Liver (tissue), 9 donors: ENCODE measurements around the gene ZNF518A. TPM values are rescaled to one million over a fixed set of nuclear protein-coding genes. Genes with fewer than 3 reads are reported as not detected.

Source experiments
- DNase-seq: peaks from one replicate; pipeline ENCODE4 v3.0.0-alpha.2; 2017; ENCODE audit warnings: low spot score
- H3K27ac ChIP-seq, 2 donors: one replicate each; pipeline ENCODE4 v1.7.0; 2013; ENCODE audit warnings: inconsistent platforms in 2 of 2, low read length in 2 of 2, control low read depth in 1 of 2, low read depth in 1 of 2, mild to moderate bottlenecking in 1 of 2
- H3K27me3 ChIP-seq, 4 donors: one replicate each; pipeline versions ENCODE4 v1.6.1 to v1.7.0; 2013; ENCODE audit warnings: low read length in 3 of 4, inconsistent platforms in 1 of 4, mild to moderate bottlenecking in 1 of 4, moderate library complexity in 1 of 4; ENCODE audit not compliant: control insufficient read depth in 4 of 4, insufficient read depth in 4 of 4
- H3K36me3 ChIP-seq, 4 donors: one replicate each; pipeline versions ENCODE4 v1.6.1 to v1.7.0; 2013; ENCODE audit warnings: low read length in 3 of 4, mild to moderate bottlenecking in 3 of 4, low read depth in 1 of 4, moderate library complexity in 1 of 4; ENCODE audit not compliant: control insufficient read depth in 4 of 4, insufficient read depth in 3 of 4
- H3K4me1 ChIP-seq, 4 donors: one replicate each; pipeline versions ENCODE4 v1.6.1 to v1.7.0; 2013; ENCODE audit warnings: low read length in 3 of 4, mild to moderate bottlenecking in 3 of 4, moderate library complexity in 1 of 4; ENCODE audit not compliant: control insufficient read depth in 4 of 4, insufficient read depth in 4 of 4
- H3K4me3 ChIP-seq, 3 donors: one replicate each; pipeline versions ENCODE4 v1.6.1 to v1.7.0; 2013; ENCODE audit warnings: low read length in 3 of 3, control low read depth in 1 of 3, low read depth in 1 of 3, mild to moderate bottlenecking in 1 of 3
- H3K9ac ChIP-seq, 2 donors: one replicate each; pipeline ENCODE4 v1.7.0; 2013; ENCODE audit warnings: low read length in 2 of 2, mild to moderate bottlenecking in 2 of 2, moderate library complexity in 2 of 2, control low read depth in 1 of 2, low read depth in 1 of 2
- H3K9me3 ChIP-seq, 4 donors: one replicate each; pipeline versions ENCODE4 v1.6.1 to v1.7.0; 2013; ENCODE audit warnings: low read length in 3 of 4; ENCODE audit not compliant: control insufficient read depth in 4 of 4
- ATF3 ChIP-seq: IDR thresholded peaks from 2 replicates; pipeline ENCODE4 v1.6.1; 2016; ENCODE audit warnings: antibody characterized with exemption
- EGR1 ChIP-seq, 2 donors: IDR thresholded peaks; 2 replicates each; pipeline ENCODE4 v1.6.1; 2016 to 2018; ENCODE audit warnings: antibody characterized with exemption in 2 of 2, low read depth in 2 of 2
- FOXA1 ChIP-seq: IDR thresholded peaks from 2 replicates; pipeline ENCODE4 v1.6.1; 2016; ENCODE audit warnings: antibody characterized with exemption
- FOXA2 ChIP-seq: IDR thresholded peaks from 2 replicates; pipeline ENCODE4 v1.6.1; 2016; ENCODE audit warnings: antibody characterized with exemption
- GABPA ChIP-seq, 2 donors: IDR thresholded peaks in 1 of 2; conservative IDR thresholded peaks in 1 of 2; 2 replicates each; pipeline ENCODE4 v1.6.1; 2016; ENCODE audit warnings: antibody characterized with exemption in 2 of 2, mild to moderate bottlenecking in 1 of 2, moderate library complexity in 1 of 2
- HNF4A ChIP-seq, 2 donors: conservative IDR thresholded peaks; 2 replicates each; pipeline ENCODE4 v1.6.1; 2016; ENCODE audit warnings: antibody characterized with exemption in 2 of 2, mild to moderate bottlenecking in 2 of 2
- JUND ChIP-seq, 2 donors: IDR thresholded peaks; 2 replicates each; pipeline ENCODE4 v1.6.1; 2016; ENCODE audit warnings: antibody characterized with exemption in 2 of 2
- MAX ChIP-seq: IDR thresholded peaks from 2 replicates; pipeline ENCODE4 v1.6.1; 2016; ENCODE audit warnings: antibody characterized with exemption
- NR2F2 ChIP-seq: IDR thresholded peaks from 2 replicates; pipeline ENCODE4 v1.6.1; 2016; ENCODE audit warnings: antibody characterized with exemption
- RAD21 ChIP-seq, 2 donors: IDR thresholded peaks; 2 replicates each; pipeline ENCODE4 v1.6.1; 2016; ENCODE audit warnings: antibody characterized with exemption in 2 of 2, mild to moderate bottlenecking in 2 of 2
- RXRA ChIP-seq, 2 donors: IDR thresholded peaks; 2 replicates each; pipeline ENCODE4 v1.6.1; 2017 to 2018; ENCODE audit warnings: antibody characterized with exemption in 2 of 2, mild to moderate bottlenecking in 1 of 2
- SP1 ChIP-seq: IDR thresholded peaks from 2 replicates; pipeline ENCODE4 v1.6.1; 2018; ENCODE audit warnings: antibody characterized with exemption, mild to moderate bottlenecking
- TAF1 ChIP-seq: conservative IDR thresholded peaks from 2 replicates; pipeline ENCODE4 v1.6.1; 2016; ENCODE audit warnings: antibody characterized with exemption, mild to moderate bottlenecking
- ZBTB33 ChIP-seq: IDR thresholded peaks from 2 replicates; pipeline ENCODE4 v1.6.1; 2016; ENCODE audit warnings: antibody characterized with exemption
- WGBS: extraction: QIAGEN DNeasy Blood & Tissue Kit; methylation state at CpG from one replicate; pipeline ENCODE4 v1.1.7; 2013; 5-methylcytosine and 5-hydroxymethylcytosine counted together
- polyA plus RNA-seq, 2 donors: library from polyadenylated mRNA; stranded (reverse) in 1 of 2; unstranded in 1 of 2; fragments of 200-250 nt in 1 of 2; fragments of >200 nt in 1 of 2; fragmentation: Nextera tagmentation in 1 of 2; extraction: Ambion mirVana in 1 of 2; gene quantifications; one replicate each; pipeline versions ENCODE4 v1.2.1 to v1.2.3, GENCODE V29; 2013 to 2015
- total RNA-seq, 2 donors: library from RNA; depleted of rRNA; stranded (reverse); fragments of >200 nt; gene quantifications; one replicate each; pipeline ENCODE4 v1.2.3, GENCODE V29; 2014
- TF ChIP-seq, protein P1 (sequence below): IDR thresholded peaks from 2 replicates; pipeline ENCODE4 v1.6.1; 2016; ENCODE audit warnings: antibody characterized with exemption, mild to moderate bottlenecking
- TF ChIP-seq, protein P2 (sequence below): fragments of 150-350 bp; IDR thresholded peaks from 2 replicates; pipeline ENCODE4 v1.5.1; 2017; ENCODE audit warnings: improper control_type of control experiment, low read depth, low read length; ENCODE audit not compliant: missing input control
- donor health status: healthy.
- donor health status: healthy.
- donor health status: healthy.
- donor health status: healthy.
- donor health status: healthy.

Gene ZNF518A
- total and polyA plus RNA-seq, 4 donors: 1.8 to 23.0 (median 13.6) TPM

- Histone ChIP-seq H3K27ac (no peak overlapping the region), H3K27me3 (no peaks in the 10 kb centered on the region), H3K36me3 (no peaks in the 10 kb centered on the region), H3K9ac (no peak overlapping the region), H3K9me3 (peaks cover 2 to 19% (median 4%) of the 10 kb centered on the region in 4 donors), H3K4me3 (no peak overlapping the region), H3K4me1 (no peaks in the 10 kb centered on the region)
- TF ChIP-seq TAF1 (no peak), RAD21 (IDR thresholded peaks at IDR 0.05) (no peak), ATF3 (no peak)
- no peak for DNase-seq
Measured at GRCh38 chr10:96170230-96170629, 40.1 kb downstream of the ZNF518A start.

GRCh38 chr10:96172666-96173065 is 42.6 kb downstream of the ZNF518A start:
- Histone ChIP-seq H3K36me3 (no peaks in the 10 kb centered on the region), H3K9me3 (peaks cover 7 to 27% (median 10%) of the 10 kb centered on the region in 4 donors), H3K4me3 (no peak overlapping the region), H3K27ac (no peak overlapping the region), H3K9ac (no peak overlapping the region), H3K27me3 (no peaks in the 10 kb centered on the region), H3K4me1 (no peaks in the 10 kb centered on the region)
- DNase-seq: no peak
- TF ChIP-seq FOXA1: no peak
- TF ChIP-seq, protein P1, sequence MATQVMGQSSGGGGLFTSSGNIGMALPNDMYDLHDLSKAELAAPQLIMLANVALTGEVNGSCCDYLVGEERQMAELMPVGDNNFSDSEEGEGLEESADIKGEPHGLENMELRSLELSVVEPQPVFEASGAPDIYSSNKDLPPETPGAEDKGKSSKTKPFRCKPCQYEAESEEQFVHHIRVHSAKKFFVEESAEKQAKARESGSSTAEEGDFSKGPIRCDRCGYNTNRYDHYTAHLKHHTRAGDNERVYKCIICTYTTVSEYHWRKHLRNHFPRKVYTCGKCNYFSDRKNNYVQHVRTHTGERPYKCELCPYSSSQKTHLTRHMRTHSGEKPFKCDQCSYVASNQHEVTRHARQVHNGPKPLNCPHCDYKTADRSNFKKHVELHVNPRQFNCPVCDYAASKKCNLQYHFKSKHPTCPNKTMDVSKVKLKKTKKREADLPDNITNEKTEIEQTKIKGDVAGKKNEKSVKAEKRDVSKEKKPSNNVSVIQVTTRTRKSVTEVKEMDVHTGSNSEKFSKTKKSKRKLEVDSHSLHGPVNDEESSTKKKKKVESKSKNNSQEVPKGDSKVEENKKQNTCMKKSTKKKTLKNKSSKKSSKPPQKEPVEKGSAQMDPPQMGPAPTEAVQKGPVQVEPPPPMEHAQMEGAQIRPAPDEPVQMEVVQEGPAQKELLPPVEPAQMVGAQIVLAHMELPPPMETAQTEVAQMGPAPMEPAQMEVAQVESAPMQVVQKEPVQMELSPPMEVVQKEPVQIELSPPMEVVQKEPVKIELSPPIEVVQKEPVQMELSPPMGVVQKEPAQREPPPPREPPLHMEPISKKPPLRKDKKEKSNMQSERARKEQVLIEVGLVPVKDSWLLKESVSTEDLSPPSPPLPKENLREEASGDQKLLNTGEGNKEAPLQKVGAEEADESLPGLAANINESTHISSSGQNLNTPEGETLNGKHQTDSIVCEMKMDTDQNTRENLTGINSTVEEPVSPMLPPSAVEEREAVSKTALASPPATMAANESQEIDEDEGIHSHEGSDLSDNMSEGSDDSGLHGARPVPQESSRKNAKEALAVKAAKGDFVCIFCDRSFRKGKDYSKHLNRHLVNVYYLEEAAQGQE: no peak
- no peak for TF ChIP-seq FOXA2
- no peak for TF ChIP-seq TAF1
- TF ChIP-seq SP1: no peak
- TF ChIP-seq NR2F2: no peak
- TF ChIP-seq MAX: no peak
- no peak for TF ChIP-seq RAD21 (IDR thresholded peaks at IDR 0.05)
- TF ChIP-seq JUND (IDR thresholded peaks at IDR 0.05): no peak
- TF ChIP-seq, protein P2, sequence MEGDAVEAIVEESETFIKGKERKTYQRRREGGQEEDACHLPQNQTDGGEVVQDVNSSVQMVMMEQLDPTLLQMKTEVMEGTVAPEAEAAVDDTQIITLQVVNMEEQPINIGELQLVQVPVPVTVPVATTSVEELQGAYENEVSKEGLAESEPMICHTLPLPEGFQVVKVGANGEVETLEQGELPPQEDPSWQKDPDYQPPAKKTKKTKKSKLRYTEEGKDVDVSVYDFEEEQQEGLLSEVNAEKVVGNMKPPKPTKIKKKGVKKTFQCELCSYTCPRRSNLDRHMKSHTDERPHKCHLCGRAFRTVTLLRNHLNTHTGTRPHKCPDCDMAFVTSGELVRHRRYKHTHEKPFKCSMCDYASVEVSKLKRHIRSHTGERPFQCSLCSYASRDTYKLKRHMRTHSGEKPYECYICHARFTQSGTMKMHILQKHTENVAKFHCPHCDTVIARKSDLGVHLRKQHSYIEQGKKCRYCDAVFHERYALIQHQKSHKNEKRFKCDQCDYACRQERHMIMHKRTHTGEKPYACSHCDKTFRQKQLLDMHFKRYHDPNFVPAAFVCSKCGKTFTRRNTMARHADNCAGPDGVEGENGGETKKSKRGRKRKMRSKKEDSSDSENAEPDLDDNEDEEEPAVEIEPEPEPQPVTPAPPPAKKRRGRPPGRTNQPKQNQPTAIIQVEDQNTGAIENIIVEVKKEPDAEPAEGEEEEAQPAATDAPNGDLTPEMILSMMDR: no peak
- no peak for TF ChIP-seq GABPA (IDR thresholded peaks at IDR 0.05 in 1 of 2, conservative IDR thresholded peaks at IDR 0.05 in 1 of 2)
- no peak for TF ChIP-seq ZBTB33
- TF ChIP-seq EGR1 (IDR thresholded peaks at IDR 0.05; ENCODE audit: low read depth in 2 of 2): no peak
- no peak for TF ChIP-seq HNF4A (conservative IDR thresholded peaks at IDR 0.05)
- no peak for TF ChIP-seq RXRA (IDR thresholded peaks at IDR 0.05)
- TF ChIP-seq ATF3: no peak
- 94% methylated on average over 1 of the region's 1 CpG for WGBS
